K562 (cell line): Measurements from ENCODE around the gene ADAM8. TPM values are rescaled to one million over a fixed set of nuclear protein-coding genes. Genes with fewer than 3 reads are reported as not detected.

Source experiments
- EGR1 ChIP-seq: fragments of 450-650 bp; conservative IDR thresholded peaks from 2 replicates; pipeline ENCODE4 v1.6.1; 2017; ENCODE audit warnings: mild to moderate bottlenecking
- HNRNPH1 ChIP-seq: fragments of 200-400 bp; formaldehyde crosslinking; optimal IDR thresholded peaks from 2 replicates; pipeline ENCODE3; 2017; ENCODE audit warnings: low read depth, mild to moderate bottlenecking, low read length, moderate library complexity
- L3MBTL2 ChIP-seq: fragments of 450-650 bp; IDR thresholded peaks from 2 replicates; pipeline ENCODE4 v1.6.1; 2016; ENCODE audit warnings: mild to moderate bottlenecking, moderate library complexity
- MIER1 ChIP-seq: fragments of 450-650 bp; IDR thresholded peaks from 2 replicates; pipeline ENCODE4 v1.6.1; 2016; ENCODE audit warnings: antibody characterized with exemption, mild to moderate bottlenecking, low read depth
- PPARD ChIP-seq: fragments of 250-450 bp; sonication (Bioruptor Pico); IDR thresholded peaks from 2 replicates; pipeline ENCODE4 v1.8.0; 2022; ENCODE audit warnings: inconsistent platforms, mild to moderate bottlenecking, moderate library complexity
- RAD51 ChIP-seq: fragments of 450-650 bp; IDR thresholded peaks from 2 replicates; pipeline ENCODE4 v1.7.1; 2016; ENCODE audit warnings: low read depth, mild to moderate bottlenecking, borderline replicate concordance
- RUNX1 ChIP-seq: sonication (generic); IDR thresholded peaks from 2 replicates; pipeline ENCODE4 v1.6.1; 2016; ENCODE audit warnings: antibody characterized with exemption, low read depth
- SMAD4 ChIP-seq: fragments of 250-450 bp; sonication (Bioruptor Pico); conservative IDR thresholded peaks from 2 replicates; pipeline ENCODE4 v1.8.0; 2021; ENCODE audit warnings: inconsistent platforms, mild to moderate bottlenecking, moderate library complexity
- ZFP1 ChIP-seq: fragments of 450-650 bp; formaldehyde crosslinking; IDR thresholded peaks from 2 replicates; pipeline ENCODE4 v1.4.0; 2020; ENCODE audit warnings: mild to moderate bottlenecking, mixed read lengths
- ZNF263 ChIP-seq: sonication (generic); formaldehyde crosslinking; IDR thresholded peaks from 2 replicates; pipeline ENCODE4 v1.8.0; 2022; ENCODE audit warnings: mild to moderate bottlenecking, missing genetic modification reagents, borderline replicate concordance
- ZNF384 ChIP-seq: IDR thresholded peaks from 2 replicates; pipeline ENCODE4 v1.6.1; 2012; ENCODE audit warnings: low read depth, low read length, improper control_type of control experiment
- ZNF778 ChIP-seq: fragments of 450-650 bp; formaldehyde crosslinking; IDR thresholded peaks from 2 replicates; pipeline ENCODE4 v1.4.0; 2020; ENCODE audit warnings: mild to moderate bottlenecking, moderate library complexity
- polyA plus RNA-seq, 8 experiments: library from polyadenylated mRNA; depleted of rRNA in 4 of 8; stranded (reverse) in 5 of 8; unstranded in 3 of 8; fragments of >200 nt; fragmentation: Nextera tagmentation in 2 of 8; fragmentation: Illumina TruSeq in 1 of 8; extraction: Ambion mirVana in 2 of 8; extraction: Trizol in 1 of 8; gene quantifications; 2 replicates each; pipeline versions ENCODE4 v1.2.1 to v1.2.3, GENCODE V29; 2011 to 2014; ENCODE audit warnings: inconsistent platforms in 1 of 8, missing spikeins in 1 of 8
- total RNA-seq, 7 experiments: library from RNA; depleted of rRNA in 6 of 7; stranded (reverse); fragments of >200 nt in 6 of 7; fragmentation: Illumina TruSeq in 2 of 7; extraction: Trizol in 2 of 7; gene quantifications; 2 replicates each; pipeline versions ENCODE4 v1.2.1 to v1.2.3, GENCODE V29; 2011 to 2021; ENCODE audit warnings: low replicate concordance in 1 of 7
- TF ChIP-seq, protein P1 (sequence below): fragments of 250-450 bp; sonication (Bioruptor Pico); IDR thresholded peaks from 2 replicates; pipeline ENCODE4 v1.5.0; 2021
- TF ChIP-seq, protein P2 (sequence below): fragments of 250-450 bp; sonication (Bioruptor Pico); IDR thresholded peaks from 2 replicates; pipeline ENCODE4 v1.4.0; 2020; ENCODE audit warnings: mild to moderate bottlenecking
- TF ChIP-seq, protein P3 (sequence below), 2 experiments: IDR thresholded peaks in 1 of 2; conservative IDR thresholded peaks in 1 of 2; 2 replicates each; pipeline ENCODE4 v1.6.1; 2016; ENCODE audit warnings: low read depth in 2 of 2, mild to moderate bottlenecking in 1 of 2, missing compliant biosample characterization in 1 of 2, missing genetic modification characterization in 1 of 2, moderate library complexity in 1 of 2
- TF ChIP-seq, protein P4 (sequence below), 2 experiments: IDR thresholded peaks; 2 replicates each; pipeline ENCODE4 v1.6.1; 2012; ENCODE audit warnings: improper control_type of control experiment in 2 of 2, low read depth in 2 of 2, low read length in 2 of 2, borderline replicate concordance in 1 of 2
- TF ChIP-seq, protein P5 (sequence below), 2 experiments: fragments of 450-650 bp; conservative IDR thresholded peaks; 2 replicates each; pipeline ENCODE4 v1.6.1; 2017; ENCODE audit warnings: mild to moderate bottlenecking in 2 of 2, moderate library complexity in 2 of 2

ADAM8 gene
- total and polyA plus RNA-seq, 9 of the 15 experiments (the other 6 are each of a cell fraction or from before 2014, with no cell fraction given): 0.07 to 7.0 (median 1.1) TPM

DNA sequence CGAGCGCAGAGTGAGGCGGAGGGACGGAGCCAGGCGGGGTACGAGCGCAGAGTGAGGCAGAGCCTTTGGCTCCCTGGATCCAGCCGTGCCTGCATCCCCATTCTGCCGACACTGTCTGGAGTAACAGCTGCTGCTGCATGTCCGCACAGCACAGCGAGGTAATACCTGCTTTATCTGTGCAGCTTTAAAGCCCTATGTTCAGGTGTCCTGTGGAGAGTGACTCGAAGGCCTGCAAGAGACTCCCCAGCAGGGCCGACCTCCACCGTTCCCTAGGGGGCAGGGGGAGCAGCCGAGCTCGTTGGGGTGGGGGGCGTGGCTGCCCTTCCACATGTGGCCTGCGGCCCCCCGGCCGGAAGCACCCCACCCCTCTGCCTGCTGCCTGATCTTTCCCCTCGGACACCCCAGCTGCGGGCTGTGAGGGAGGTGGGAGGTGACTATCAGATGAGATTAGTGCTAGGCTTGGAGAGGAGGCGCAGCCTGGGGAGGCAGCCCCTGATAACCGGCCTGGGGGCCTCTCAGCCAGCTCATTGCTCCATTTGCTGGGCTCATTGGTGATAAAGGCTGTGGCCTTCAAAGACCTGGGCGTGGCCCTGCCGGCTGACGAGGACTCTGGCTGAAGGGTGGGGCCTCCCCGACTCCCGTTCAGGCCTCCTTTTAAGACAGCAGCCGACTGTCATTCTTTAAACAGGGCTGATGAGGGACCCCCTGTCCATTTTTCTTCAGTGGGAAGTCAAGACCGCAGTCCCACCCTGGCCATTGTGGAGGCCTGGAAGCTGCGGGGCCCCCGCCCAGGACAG is 31.0 kb downstream of the ADAM8 start (continued):
- TF ChIP-seq ZNF263 (CRISPR knock-in tag) (no peak), ZFP1 (CRISPR knock-in tag) (no peak), ZNF384 (no peak), L3MBTL2 (peak; percentile 19; the same call in 1 of the 2 replicates), ZNF778 (CRISPR knock-in tag) (no peak), SMAD4 (peak; percentile 82), RAD51 (no peak), RUNX1 (no peak), EGR1 (no peak), PPARD (CRISPR knock-in tag) (no peak), HNRNPH1 (no peak), MIER1 (no peak)
- TF ChIP-seq, protein P1, sequence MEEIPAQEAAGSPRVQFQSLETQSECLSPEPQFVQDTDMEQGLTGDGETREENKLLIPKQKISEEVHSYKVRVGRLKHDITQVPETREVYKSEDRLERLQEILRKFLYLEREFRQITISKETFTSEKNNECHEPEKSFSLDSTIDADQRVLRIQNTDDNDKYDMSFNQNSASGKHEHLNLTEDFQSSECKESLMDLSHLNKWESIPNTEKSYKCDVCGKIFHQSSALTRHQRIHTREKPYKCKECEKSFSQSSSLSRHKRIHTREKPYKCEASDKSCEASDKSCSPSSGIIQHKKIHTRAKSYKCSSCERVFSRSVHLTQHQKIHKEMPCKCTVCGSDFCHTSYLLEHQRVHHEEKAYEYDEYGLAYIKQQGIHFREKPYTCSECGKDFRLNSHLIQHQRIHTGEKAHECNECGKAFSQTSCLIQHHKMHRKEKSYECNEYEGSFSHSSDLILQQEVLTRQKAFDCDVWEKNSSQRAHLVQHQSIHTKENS (CRISPR knock-in tag): no peak
- TF ChIP-seq, protein P2, sequence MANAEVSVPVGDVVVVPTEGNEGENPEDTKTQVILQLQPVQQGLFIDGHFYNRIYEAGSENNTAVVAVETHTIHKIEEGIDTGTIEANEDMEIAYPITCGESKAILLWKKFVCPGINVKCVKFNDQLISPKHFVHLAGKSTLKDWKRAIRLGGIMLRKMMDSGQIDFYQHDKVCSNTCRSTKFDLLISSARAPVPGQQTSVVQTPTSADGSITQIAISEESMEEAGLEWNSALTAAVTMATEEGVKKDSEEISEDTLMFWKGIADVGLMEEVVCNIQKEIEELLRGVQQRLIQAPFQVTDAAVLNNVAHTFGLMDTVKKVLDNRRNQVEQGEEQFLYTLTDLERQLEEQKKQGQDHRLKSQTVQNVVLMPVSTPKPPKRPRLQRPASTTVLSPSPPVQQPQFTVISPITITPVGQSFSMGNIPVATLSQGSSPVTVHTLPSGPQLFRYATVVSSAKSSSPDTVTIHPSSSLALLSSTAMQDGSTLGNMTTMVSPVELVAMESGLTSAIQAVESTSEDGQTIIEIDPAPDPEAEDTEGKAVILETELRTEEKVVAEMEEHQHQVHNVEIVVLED (CRISPR knock-in tag): no peak
- TF ChIP-seq, protein P3, sequence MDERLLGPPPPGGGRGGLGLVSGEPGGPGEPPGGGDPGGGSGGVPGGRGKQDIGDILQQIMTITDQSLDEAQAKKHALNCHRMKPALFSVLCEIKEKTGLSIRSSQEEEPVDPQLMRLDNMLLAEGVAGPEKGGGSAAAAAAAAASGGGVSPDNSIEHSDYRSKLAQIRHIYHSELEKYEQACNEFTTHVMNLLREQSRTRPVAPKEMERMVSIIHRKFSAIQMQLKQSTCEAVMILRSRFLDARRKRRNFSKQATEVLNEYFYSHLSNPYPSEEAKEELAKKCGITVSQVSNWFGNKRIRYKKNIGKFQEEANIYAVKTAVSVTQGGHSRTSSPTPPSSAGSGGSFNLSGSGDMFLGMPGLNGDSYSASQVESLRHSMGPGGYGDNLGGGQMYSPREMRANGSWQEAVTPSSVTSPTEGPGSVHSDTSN (CRISPR knock-in tag; IDR thresholded peaks at IDR 0.05; ENCODE audit: low read depth): no peak
- TF ChIP-seq, protein P3 (tag; conservative IDR thresholded peaks at IDR 0.05; ENCODE audit: low read depth): no peak
- TF ChIP-seq, protein P4, sequence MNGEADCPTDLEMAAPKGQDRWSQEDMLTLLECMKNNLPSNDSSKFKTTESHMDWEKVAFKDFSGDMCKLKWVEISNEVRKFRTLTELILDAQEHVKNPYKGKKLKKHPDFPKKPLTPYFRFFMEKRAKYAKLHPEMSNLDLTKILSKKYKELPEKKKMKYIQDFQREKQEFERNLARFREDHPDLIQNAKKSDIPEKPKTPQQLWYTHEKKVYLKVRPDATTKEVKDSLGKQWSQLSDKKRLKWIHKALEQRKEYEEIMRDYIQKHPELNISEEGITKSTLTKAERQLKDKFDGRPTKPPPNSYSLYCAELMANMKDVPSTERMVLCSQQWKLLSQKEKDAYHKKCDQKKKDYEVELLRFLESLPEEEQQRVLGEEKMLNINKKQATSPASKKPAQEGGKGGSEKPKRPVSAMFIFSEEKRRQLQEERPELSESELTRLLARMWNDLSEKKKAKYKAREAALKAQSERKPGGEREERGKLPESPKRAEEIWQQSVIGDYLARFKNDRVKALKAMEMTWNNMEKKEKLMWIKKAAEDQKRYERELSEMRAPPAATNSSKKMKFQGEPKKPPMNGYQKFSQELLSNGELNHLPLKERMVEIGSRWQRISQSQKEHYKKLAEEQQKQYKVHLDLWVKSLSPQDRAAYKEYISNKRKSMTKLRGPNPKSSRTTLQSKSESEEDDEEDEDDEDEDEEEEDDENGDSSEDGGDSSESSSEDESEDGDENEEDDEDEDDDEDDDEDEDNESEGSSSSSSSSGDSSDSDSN (IDR thresholded peaks at IDR 0.05; ENCODE audit: borderline replicate concordance in 1 of 2, low read depth in 2 of 2, low read length in 2 of 2): 0 out of 4 replicates have a peak, but pooled peaks of 1 of the 2 experiments have one; percentile 40
- TF ChIP-seq, protein P5, sequence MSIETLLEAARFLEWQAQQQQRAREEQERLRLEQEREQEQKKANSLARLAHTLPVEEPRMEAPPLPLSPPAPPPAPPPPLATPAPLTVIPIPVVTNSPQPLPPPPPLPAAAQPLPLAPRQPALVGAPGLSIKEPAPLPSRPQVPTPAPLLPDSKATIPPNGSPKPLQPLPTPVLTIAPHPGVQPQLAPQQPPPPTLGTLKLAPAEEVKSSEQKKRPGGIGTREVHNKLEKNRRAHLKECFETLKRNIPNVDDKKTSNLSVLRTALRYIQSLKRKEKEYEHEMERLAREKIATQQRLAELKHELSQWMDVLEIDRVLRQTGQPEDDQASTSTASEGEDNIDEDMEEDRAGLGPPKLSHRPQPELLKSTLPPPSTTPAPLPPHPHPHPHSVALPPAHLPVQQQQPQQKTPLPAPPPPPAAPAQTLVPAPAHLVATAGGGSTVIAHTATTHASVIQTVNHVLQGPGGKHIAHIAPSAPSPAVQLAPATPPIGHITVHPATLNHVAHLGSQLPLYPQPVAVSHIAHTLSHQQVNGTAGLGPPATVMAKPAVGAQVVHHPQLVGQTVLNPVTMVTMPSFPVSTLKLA (conservative IDR thresholded peaks at IDR 0.05): peak in 1 of 2 experiments; percentile 75; a peak in 3 of 4 replicates
